Stomach (tissue), 9 donors: ENCODE measurements around the gene IPPK. TPM values are rescaled to one million over a fixed set of nuclear protein-coding genes. Genes with fewer than 3 reads are reported as not detected.
A peak's percentile ranks its signal among the peaks of the same experiment; 100 is the strongest.

Experiments used
- DNase-seq, 2 donors: peaks; one replicate each; pipeline versions ENCODE4 v3.0.0 to v3.0.0-alpha.2; 2013 to 2019
- H3K27ac ChIP-seq, 5 donors: fragments of 200-600 bp in 4 of 5; sonication (generic) in 4 of 5; one replicate each; pipeline ENCODE4 v1.5.1; 2013 to 2019; ENCODE audit warnings: mild to moderate bottlenecking in 1 of 5, moderate library complexity in 1 of 5
- H3K27me3 ChIP-seq, 3 donors: fragments of 200-600 bp; sonication (generic); one replicate each; pipeline ENCODE4 v1.5.1; 2017 to 2019; ENCODE audit warnings: mixed run types in 1 of 3
- H3K36me3 ChIP-seq, 4 donors: fragments of 200-600 bp; sonication (generic); 1 replicate in 3 of 4; 2 replicates in 1 of 4; pipeline ENCODE4 v1.5.1; 2016 to 2019
- H3K4me1 ChIP-seq, 4 donors: fragments of 200-600 bp; sonication (generic); one replicate each; pipeline ENCODE4 v1.5.1; 2016 to 2019
- H3K4me3 ChIP-seq, 4 donors: fragments of 200-600 bp; sonication (generic) in 3 of 4; one replicate each; pipeline ENCODE4 v1.5.1; 2016 to 2019; ENCODE audit warnings: mild to moderate bottlenecking in 1 of 4
- H3K9me3 ChIP-seq, 4 donors: fragments of 200-600 bp; sonication (generic); one replicate each; pipeline ENCODE4 v1.5.1; 2016 to 2019
- CTCF ChIP-seq, 7 experiments: fragments of 450-650 bp in 4 of 7; fragments of 200-600 bp in 3 of 7; sonication (generic) in 3 of 7; IDR thresholded peaks; one replicate each; pipeline ENCODE4 v1.5.1; 2016 to 2019; ENCODE audit warnings: antibody characterized with exemption in 7 of 7, control low read depth in 2 of 7, mild to moderate bottlenecking in 1 of 7
- EP300 ChIP-seq: sonication (generic); formaldehyde crosslinking; IDR thresholded peaks from one replicate; pipeline ENCODE4 v1.6.1; 2017; ENCODE audit warnings: antibody characterized with exemption
- POLR2A ChIP-seq, 4 donors: fragments of 450-650 bp; IDR thresholded peaks; one replicate each; pipeline ENCODE4 v1.6.1; 2016; ENCODE audit warnings: antibody characterized with exemption in 4 of 4, control low read depth in 2 of 4, mild to moderate bottlenecking in 1 of 4, moderate library complexity in 1 of 4
- POLR2AphosphoS5 ChIP-seq, 3 donors: sonication (generic); formaldehyde crosslinking; IDR thresholded peaks; one replicate each; pipeline ENCODE4 v1.6.1; 2016; ENCODE audit warnings: antibody characterized with exemption in 3 of 3
- WGBS, 5 donors: extraction: QIAGEN DNeasy Blood & Tissue Kit in 3 of 5; methylation state at CpG; one replicate each; pipeline versions ENCODE4 v1.1.5 to v1.1.7; 2013 to 2018; 5-methylcytosine and 5-hydroxymethylcytosine counted together
- intact Hi-C: fragments of 100-400 bp; cut with DNase I; formaldehyde crosslinking; loops from one replicate; pipeline ENCODE4 v1.15.1; 2023; ENCODE audit warnings: low total_unique reads
- polyA plus RNA-seq, 3 donors: library from polyadenylated mRNA; stranded (reverse); fragments of 200-250 nt; gene quantifications; one replicate each; pipeline ENCODE4 v1.2.3, GENCODE V29; 2013
- total RNA-seq, 5 donors: library from RNA; depleted of rRNA; stranded (reverse); fragments of >200 nt; gene quantifications; one replicate each; pipeline versions ENCODE4 v1.1.0 to v1.2.3, GENCODE V29; 2014 to 2016
- donor health status: healthy with polysubstance abuse.
- donor health status: Bipolar disorder and iron deficiency.
- donor health status: healthy.

Gene IPPK
- total and polyA plus RNA-seq, 8 donors, result 1.4 to 17.1 (median 10.9) TPM

- H3K4me1 ChIP-seq, result peaks cover 0 to 18% (median 0%) of the 10 kb centered on the region in 4 donors
- peaks cover 0 to 6% (median 0%) of the 10 kb centered on the region in 4 donors for H3K9me3 ChIP-seq
- no peak for TF ChIP-seq EP300
- TF ChIP-seq CTCF (IDR thresholded peaks at IDR 0.05), result no peak
- no peak for TF ChIP-seq POLR2A (IDR thresholded peaks at IDR 0.05)
- TF ChIP-seq POLR2AphosphoS5 (IDR thresholded peaks at IDR 0.05), result no peak
- H3K27me3 ChIP-seq, result no peaks in the 10 kb centered on the region
- no peaks in the 10 kb centered on the region for H3K36me3 ChIP-seq
- 73 to 93% (median 74%) methylated on average over 2 of the region's 2 CpGs for WGBS, 5 donors
- intact Hi-C loops, result no loop called here
- H3K27ac ChIP-seq, result no peak overlapping the region
- peak in 1 of 2 donors; percentile 47 for DNase-seq
- no peak overlapping the region for H3K4me3 ChIP-seq
Measured at GRCh38 chr9:92564982-92565381, 104.9 kb downstream of the IPPK start.

GRCh38 chr9:92564504-92564903 is 105.4 kb downstream of the IPPK start:
- no peaks in the 10 kb centered on the region for H3K27me3 ChIP-seq
- peaks cover 0 to 18% (median 0%) of the 10 kb centered on the region in 4 donors for H3K4me1 ChIP-seq
- DNase-seq, result peak in 1 of 2 donors; percentile 40
- no peak overlapping the region for H3K27ac ChIP-seq
- H3K9me3 ChIP-seq, result peaks cover 0 to 6% (median 0%) of the 10 kb centered on the region in 4 donors
- intact Hi-C loops, result no loop called here
- no peak overlapping the region for H3K4me3 ChIP-seq
- no peaks in the 10 kb centered on the region for H3K36me3 ChIP-seq
- TF ChIP-seq CTCF (IDR thresholded peaks at IDR 0.05), result no peak
- TF ChIP-seq EP300, result no peak
- TF ChIP-seq POLR2AphosphoS5 (IDR thresholded peaks at IDR 0.05), result no peak
- no peak for TF ChIP-seq POLR2A (IDR thresholded peaks at IDR 0.05)

Other genes starting within 250 kb of the IPPK start
- gene OMD, start 245.7 kb downstream of the IPPK start, total RNA-seq, result 10 to 100 TPM in 1 of 5 donors, 1 to 10 TPM in 4; 2.0 to 18.9 (median 5.3) TPM
- 1 to 10 TPM in 2 of 3 donors, under 1 TPM in 1; 0.56 to 2.2 (median 1.2) TPM for gene OMD, start 245.7 kb downstream of the IPPK start, polyA plus RNA-seq
- 100 to 1,000 TPM in 1 of 5 donors, 10 to 100 TPM in 1, 1 to 10 TPM in 2, under 1 TPM in 1; 0.29 to 179 (median 9.9) TPM for gene ASPN, start 187.6 kb downstream of the IPPK start, total RNA-seq
- 1 to 10 TPM; 1.2 to 8.7 (median 2.0) TPM for gene ASPN, start 187.6 kb downstream of the IPPK start, polyA plus RNA-seq
- 10 to 100 TPM in 1 of 5 donors, 1 to 10 TPM in 1, under 1 TPM in 1, not detected in 2; 0.14 to 22.6 (median 1.2) TPM for gene ECM2, start 134.1 kb downstream of the IPPK start, total RNA-seq
- gene ECM2, start 134.1 kb downstream of the IPPK start, polyA plus RNA-seq, result 1 to 10 TPM in 1 of 3 donors, under 1 TPM in 2; 0.37 to 1.2 (median 0.90) TPM
- gene BICD2, start 94.7 kb upstream of the IPPK start, total RNA-seq, result 10 to 100 TPM in 4 of 5 donors, 1 to 10 TPM in 1; 6.4 to 32.6 (median 20.4) TPM
- gene BICD2, start 94.7 kb upstream of the IPPK start, polyA plus RNA-seq, result 10 to 100 TPM in 1 of 3 donors, 1 to 10 TPM in 2; 5.9 to 15.8 (median 6.3) TPM
- 10 to 100 TPM in 3 of 5 donors, under 1 TPM in 2; 0.58 to 21.5 (median 10.7) TPM for gene ZNF484, start 207.9 kb upstream of the IPPK start, total RNA-seq
- gene ZNF484, start 207.9 kb upstream of the IPPK start, polyA plus RNA-seq, result 1 to 10 TPM in 1 of 3 donors, under 1 TPM in 2; 0.93 to 1.5 (median 1.00) TPM